ENCODE measurements around the gene FAM184B.

DNA sequence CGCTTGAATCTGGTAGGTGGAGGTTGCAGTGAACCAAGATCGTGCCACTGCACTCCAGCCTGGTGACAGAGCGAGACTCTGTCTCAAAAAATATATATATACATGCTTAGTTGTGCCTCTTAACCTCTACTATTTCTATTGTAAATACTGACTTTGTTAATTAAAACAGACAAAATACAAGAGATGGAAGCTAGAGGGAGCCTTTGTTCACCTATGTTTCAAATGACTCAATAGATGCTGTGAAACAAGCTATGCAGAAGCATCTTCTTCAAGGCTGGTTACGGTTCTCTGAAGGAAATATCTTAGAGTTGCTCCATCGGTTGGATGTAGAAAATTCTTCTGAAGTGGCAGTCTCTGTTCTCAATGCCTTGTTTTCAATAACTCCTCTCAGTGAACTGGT, 35.6 kb upstream of the FAM184B start:
- TF ChIP-seq, protein P1, sequence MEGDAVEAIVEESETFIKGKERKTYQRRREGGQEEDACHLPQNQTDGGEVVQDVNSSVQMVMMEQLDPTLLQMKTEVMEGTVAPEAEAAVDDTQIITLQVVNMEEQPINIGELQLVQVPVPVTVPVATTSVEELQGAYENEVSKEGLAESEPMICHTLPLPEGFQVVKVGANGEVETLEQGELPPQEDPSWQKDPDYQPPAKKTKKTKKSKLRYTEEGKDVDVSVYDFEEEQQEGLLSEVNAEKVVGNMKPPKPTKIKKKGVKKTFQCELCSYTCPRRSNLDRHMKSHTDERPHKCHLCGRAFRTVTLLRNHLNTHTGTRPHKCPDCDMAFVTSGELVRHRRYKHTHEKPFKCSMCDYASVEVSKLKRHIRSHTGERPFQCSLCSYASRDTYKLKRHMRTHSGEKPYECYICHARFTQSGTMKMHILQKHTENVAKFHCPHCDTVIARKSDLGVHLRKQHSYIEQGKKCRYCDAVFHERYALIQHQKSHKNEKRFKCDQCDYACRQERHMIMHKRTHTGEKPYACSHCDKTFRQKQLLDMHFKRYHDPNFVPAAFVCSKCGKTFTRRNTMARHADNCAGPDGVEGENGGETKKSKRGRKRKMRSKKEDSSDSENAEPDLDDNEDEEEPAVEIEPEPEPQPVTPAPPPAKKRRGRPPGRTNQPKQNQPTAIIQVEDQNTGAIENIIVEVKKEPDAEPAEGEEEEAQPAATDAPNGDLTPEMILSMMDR (conservative IDR thresholded peaks at IDR 0.05; ENCODE audit: low read length): peak; percentile 70
- no peak for TF ChIP-seq EZH2phosphoT487 (IDR thresholded peaks at IDR 0.05; ENCODE audit: borderline replicate concordance)
